ENCODE data around the gene DEPDC4. TPM values are rescaled to one million over a fixed set of nuclear protein-coding genes. Genes with fewer than 3 reads are reported as not detected.

The DEPDC4 gene
- total and polyA plus RNA-seq, 12 donors, result 0.47 to 2.0 (median 0.77) TPM

- H3K27me3 ChIP-seq, result no peaks in the 10 kb centered on the region
- intact Hi-C loops (cut with DNase I), result loop anchor here in 7 of 10 donors (2.0 to 10.0 kb wide), 7 partner anchors 38 to 136 kb away; partner anchors contain the start of genes BLTP3B (in 4 of the 7), DEPDC4 (in 3 of the 7) and SCYL2 (in 3 of the 7)
- DNase-seq (peak; percentile 93 to 97), ATAC-seq (peak; percentile 98 to 99 (median 99))
- H3K4me3 ChIP-seq, result peak within 1 kb of the TSS; percentile 60 to 84 (median 72)
- 0% methylated on average over 38 of the region's 38 CpGs for WGBS, 2 donors
- no peaks in the 10 kb centered on the region for H3K9me3 ChIP-seq
- H3K36me3 ChIP-seq, result peaks cover 0 to 23% (median under 1%) of the 10 kb centered on the region in 9 donors
- peak within 1 kb of the TSS in 9 of 10 donors; percentile 59 to 85 (median 69) for H3K27ac ChIP-seq
- TF ChIP-seq CTCF (IDR thresholded peaks at IDR 0.05), result no peak
- peaks cover 0 to 31% (median 20%) of the 10 kb centered on the region in 9 donors for H3K4me1 ChIP-seq
Measured at GRCh38 chr12:100200463-100201181, 66.3 kb downstream of the DEPDC4 start, which contains the start of gene ACTR6. TSS of gene ACTR6 (plus strand) at chr12:100200815. CDS start at chr12:100200852, 37 bp downstream.

- peak; percentile 41 to 76 for DNase-seq
- intact Hi-C loops (cut with DNase I), result loop anchor here (2.0 to 10.0 kb wide), 8 partner anchors 37 to 135 kb away; partner anchors contain the start of genes BLTP3B (in 5 of the 10), DEPDC4 (in 3 of the 10) and SCYL2 (in 3 of the 10)
- Histone ChIP-seq H3K9me3 (no peaks in the 10 kb centered on the region), H3K4me1 (peaks cover 0 to 31% (median 20%) of the 10 kb centered on the region in 9 donors), H3K36me3 (peaks cover 0 to 12% (median 0%) of the 10 kb centered on the region in 9 donors), H3K4me3 (peak overlapping the region; percentile 60 to 84 (median 72)), H3K27me3 (no peaks in the 10 kb centered on the region), H3K27ac (peak overlapping the region in 9 of 10 donors; percentile 59 to 79 (median 63))
- 2 to 4% methylated on average over 67 to 79 of the region's 79 CpGs for WGBS, 2 donors
- no peak for TF ChIP-seq CTCF (IDR thresholded peaks at IDR 0.05)
- ATAC-seq, result peak; percentile 61 to 84 (median 73)
Measured at GRCh38 chr12:100199347-100200149, 67.3 kb downstream of the DEPDC4 start.

- no peaks in the 10 kb centered on the region for H3K27me3 ChIP-seq
- peaks cover 0 to 31% (median 20%) of the 10 kb centered on the region in 9 donors for H3K4me1 ChIP-seq
- WGBS, 2 donors, result 34 to 45% methylated on average over 6 of the region's 6 CpGs
- peak overlapping the region in 3 of 10 donors; percentile 60 to 79 (median 67) for H3K27ac ChIP-seq
- intact Hi-C loops (cut with DNase I), result loop anchor here in 5 of 10 donors (5.0 kb wide), 4 partner anchors 37 to 57 kb away; partner anchors contain the start of gene BLTP3B (in 1 of the 5)
- no peaks in the 10 kb centered on the region for H3K9me3 ChIP-seq
- ATAC-seq (peak in 1 of 8 donors; percentile 8), DNase-seq (no peak)
- peaks cover 0 to 8% (median 0%) of the 10 kb centered on the region in 9 donors for H3K36me3 ChIP-seq
- H3K4me3 ChIP-seq, result peak overlapping the region; percentile 60 to 84 (median 72)
- no peak for TF ChIP-seq CTCF (IDR thresholded peaks at IDR 0.05)
Measured at GRCh38 chr12:100199023-100199346, 67.9 kb downstream of the DEPDC4 start.

- peaks cover 0 to 27% (median 20%) of the 10 kb centered on the region in 9 donors for H3K4me1 ChIP-seq
- DNase-seq (no peak), ATAC-seq (no peak)
- no peak overlapping the region for H3K4me3 ChIP-seq
- no peaks in the 10 kb centered on the region for H3K27me3 ChIP-seq
- no peak for TF ChIP-seq CTCF (IDR thresholded peaks at IDR 0.05)
- no peak overlapping the region for H3K27ac ChIP-seq
- no peaks in the 10 kb centered on the region for H3K36me3 ChIP-seq
- WGBS, 2 donors, result 93 to 94% methylated on average over 4 of the region's 4 CpGs
- intact Hi-C loops (cut with DNase I), result loop anchor here in 5 of 10 donors (5.0 kb wide), 4 partner anchors 35 to 55 kb away; partner anchors contain the start of gene BLTP3B (in 1 of the 5)
- no peaks in the 10 kb centered on the region for H3K9me3 ChIP-seq
Measured at GRCh38 chr12:100197486-100197885, 69.4 kb downstream of the DEPDC4 start.
